HG03064 (cell line): Measurements from ENCODE around the gene ATP1B2.
"Not testable (repeated sequence)": the region's sequence is repeated elsewhere in the genome, so short reads cannot be mapped to it uniquely, and the experiment has no call there.

Source experiments
- ATAC-seq: cut with Tn5 transposase; IDR thresholded peaks from one replicate; pipeline ENCODE4 v1.9.1; 2021; ENCODE audit warnings: low read depth; ENCODE audit not compliant: unreplicated experiment

ATP1B2 gene

DNA sequence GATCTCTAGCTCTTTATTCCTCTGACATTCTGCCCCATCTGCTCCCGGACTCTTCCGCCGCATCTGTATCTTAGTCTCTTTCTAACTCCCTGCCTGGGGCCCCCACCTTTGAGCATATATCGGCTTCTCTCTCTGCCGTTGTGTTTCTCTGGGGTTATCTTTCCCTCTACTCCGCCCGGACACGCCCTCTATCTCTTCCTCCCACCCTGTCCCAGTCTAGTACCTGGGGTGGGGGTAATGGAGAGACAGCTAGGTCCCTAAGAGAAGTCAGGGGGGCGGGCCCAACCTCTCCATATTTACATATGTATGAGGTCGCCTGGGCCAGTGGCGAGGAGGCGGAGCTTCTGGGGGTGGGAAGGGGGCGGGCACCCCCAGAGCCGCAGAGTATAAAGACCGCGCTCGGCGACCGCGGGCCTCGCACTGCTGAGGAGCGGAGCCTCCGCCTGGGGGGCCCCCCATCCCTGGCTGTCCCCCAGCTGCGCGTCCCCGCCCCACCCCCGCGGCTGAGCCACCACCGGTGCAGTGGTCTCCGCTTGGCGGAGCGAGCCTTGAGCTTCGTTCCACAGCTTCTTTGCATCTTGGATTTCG is at the start of gene ATP1B2:
Gene ATP1B2, plus strand, starts transcription at position 418 of the 588 bp plus-strand sequence. CDS start 593 bp downstream, outside the sequence.
- ATAC-seq = no peak

DNA sequence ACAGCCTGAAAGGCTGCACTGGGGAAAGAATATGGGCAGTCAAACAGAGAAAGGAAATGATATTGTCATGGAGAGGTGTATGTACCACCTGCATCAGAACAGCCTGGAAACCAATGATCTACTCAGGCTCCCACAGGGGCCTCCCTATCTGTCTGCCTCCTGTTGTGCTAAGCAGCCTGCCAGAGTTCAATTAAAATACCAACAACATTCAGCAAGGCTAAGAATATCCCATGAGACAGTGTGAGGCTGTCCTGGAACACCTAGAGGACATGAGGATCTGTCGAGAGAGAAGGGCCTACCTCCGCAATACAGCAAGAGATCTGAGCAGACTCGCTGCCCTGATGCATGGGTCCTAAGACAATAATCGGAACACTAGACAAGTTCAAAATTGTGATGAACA is 44.4 kb upstream of the ATP1B2 start:
- ATAC-seq = no peak

DNA sequence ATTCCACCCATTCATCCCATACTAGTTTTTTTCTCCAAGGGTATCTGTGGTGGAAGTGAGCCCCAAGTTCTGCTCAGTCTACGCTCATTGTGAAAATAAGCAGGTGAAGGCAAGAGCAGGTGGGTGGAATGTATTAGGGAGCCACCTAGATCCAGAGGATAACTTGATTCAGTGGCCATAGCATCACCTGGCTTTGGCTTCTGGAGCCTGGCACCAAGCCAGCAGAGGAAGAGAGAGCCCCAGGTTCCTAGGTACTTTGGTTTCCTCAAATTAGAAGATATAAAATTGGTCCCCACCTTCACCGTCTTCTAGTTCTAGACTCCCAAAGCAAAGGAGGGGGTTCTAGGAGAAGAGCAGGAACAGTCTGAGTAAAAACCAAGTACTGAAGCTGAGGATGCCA is 40.1 kb upstream of the ATP1B2 start:
- no peak for ATAC-seq

DNA sequence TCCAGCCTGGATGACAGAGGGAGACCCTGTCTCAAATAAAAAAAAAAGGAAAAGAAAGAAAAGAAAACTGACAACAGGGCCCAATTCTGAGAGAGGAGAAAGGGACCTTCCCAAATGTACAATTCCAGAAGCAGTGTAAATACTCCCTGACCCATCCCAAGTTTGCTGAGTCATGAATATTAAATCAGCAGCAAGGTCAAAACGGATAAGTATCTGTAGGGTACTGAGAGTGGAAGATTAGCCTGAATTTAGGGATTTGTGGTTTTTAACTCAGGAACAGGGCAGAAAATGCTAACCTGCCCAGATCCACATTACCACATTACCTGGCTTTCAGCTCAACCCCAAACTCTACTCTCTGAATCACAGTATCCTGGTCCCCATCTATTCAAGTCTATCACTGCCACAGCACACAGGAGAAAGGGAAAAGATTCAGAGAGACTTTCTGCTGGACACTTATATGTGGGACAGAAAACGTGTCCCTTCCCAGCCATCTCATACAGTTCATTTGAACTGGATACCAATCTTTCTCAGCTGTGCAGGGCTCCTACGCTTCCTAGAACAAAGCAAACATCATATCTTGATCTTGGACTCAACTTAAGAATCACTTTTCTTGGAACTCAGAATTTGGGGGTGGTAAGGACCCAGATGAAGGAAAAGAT is 39.0 kb upstream of the ATP1B2 start:
- no peak for ATAC-seq

DNA sequence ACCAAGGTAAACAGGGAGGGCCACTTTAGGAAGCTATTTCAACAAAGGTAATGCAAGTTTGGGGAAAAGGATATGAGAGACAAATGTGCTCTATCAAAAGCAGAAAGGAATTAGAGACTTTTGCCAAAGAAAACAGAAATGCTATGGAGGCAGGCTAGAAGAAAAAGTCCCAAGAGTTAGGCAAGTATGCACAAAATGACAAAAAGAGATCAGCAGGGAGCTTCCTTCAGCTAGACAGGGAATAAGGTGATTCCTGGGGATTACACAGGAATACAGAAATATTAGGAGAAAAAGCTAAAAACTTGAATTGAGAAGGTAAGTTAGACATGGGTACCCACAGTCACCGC is 38.5 kb upstream of the ATP1B2 start:
- ATAC-seq = no peak

GRCh38 chr17:7613769-7614424 is 36.8 kb upstream of the ATP1B2 start:
- ATAC-seq = no peak

DNA sequence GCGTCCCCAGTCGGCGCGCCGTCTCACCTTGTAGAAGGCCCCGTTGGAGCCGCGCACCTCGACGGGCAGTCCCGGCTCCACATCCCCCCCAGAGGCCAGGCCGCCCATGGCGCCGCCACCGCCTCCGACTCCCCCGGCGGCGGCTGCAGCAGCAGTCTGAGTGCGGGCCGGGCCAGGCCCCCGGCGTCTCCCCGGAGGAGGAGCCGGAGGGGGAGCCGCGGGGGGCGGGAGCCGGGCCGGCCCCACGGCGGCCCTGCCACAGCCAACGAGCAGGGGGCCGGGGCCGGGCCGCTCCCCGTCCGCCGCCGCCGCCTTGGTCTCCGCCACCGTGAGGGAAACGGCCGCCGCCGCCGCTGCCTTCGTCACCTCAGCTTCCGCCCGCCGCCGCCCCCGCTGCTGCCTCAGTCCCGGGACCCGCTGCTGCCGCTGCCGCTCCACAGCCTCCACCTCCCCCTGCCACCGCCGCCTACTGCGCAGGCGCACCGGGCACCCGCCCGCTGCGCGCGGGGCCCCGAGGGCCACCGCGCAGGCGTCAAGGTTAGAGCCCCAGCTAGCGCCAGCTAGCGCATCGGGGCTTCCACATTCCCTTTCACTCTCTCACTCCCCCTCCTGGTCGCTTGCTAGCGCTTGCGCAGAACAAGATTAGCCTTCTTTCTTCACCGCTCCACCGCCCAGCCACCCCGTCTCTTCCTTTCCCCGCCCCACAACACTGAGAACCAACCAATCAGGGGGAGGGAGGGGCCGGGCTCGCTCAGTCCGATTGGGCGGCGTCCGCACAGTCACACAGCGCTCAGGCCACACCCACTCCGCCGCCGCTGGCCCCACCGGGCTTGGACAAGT is 36.1 kb upstream of the ATP1B2 start, which contains the start of gene FXR2:
Gene FXR2, minus strand, starts transcription at position 473 of the 840 bp plus-strand sequence. Its CDS starts 365 bp downstream, at position 108.
- ATAC-seq = peak; percentile 79

DNA sequence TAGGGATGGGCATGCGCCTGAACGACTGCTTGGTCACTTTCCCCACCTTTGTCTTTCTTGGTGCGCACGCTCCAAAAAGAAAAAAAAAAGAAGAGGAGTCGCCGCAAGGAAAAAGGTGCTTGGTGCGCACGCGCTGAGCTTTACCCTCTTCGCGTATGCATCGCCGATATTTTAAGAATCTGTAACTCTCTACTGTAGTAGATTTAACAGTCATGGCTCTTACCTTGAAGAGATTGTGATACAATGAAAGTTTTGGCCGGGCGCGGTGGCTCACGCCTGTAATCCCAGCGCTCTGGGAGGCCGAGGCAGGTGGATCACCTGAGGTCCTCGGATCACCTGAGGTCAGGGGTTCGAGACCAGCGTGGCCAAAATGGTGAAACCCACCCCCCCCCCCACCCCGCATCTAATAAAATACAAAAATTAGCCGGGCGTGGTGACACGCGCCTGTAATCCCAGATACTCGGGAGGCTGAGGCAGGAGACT is 35.4 kb upstream of the ATP1B2 start:
- ATAC-seq = no peak

- ATAC-seq = no peak
Observed at GRCh38 chr17:7618608-7619007, 32.1 kb upstream of the ATP1B2 start.

- no peak for ATAC-seq
Observed at GRCh38 chr17:7620835-7621234, 29.9 kb upstream of the ATP1B2 start.

DNA sequence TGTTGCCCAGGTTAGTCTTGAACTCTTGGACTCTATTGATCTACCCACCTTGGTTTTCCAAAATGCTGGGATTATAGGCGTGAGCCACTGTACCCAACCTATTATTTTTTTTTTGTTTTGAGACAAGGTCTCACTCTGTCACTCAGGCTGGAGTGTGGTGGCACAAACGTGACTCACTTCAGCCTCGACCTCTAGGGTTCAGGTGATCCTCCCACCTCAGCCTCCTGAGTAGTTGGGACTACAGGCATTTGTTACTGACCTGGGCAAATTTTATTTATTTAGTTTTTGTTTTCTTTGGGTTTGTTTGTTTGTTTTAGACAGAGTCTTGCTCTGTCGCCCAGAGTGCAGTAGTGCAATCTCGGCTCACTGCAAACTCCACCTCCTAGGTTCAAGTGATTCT is 27.1 kb upstream of the ATP1B2 start:
- no peak for ATAC-seq

DNA sequence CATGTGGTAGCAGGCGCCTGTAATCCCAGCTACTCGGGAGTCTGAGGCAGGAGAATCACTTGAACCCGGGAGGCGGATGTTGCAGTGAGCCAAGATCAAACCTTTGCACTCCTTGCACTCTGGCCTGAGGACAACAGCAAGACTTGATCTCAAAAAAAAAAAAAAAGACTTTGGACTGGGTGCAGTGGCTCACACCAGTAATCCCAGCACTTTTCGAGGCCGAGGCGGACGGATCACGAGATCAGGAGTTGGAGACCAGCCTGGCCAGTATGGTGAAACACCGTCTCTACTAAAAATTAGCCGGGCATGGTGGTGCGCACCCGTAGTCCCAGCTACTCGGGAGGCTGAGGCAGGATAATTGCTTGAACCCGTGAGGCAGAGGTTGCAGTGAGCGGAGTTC is 25.0 kb upstream of the ATP1B2 start:
- ATAC-seq = not testable (repeated sequence)

- no peak for ATAC-seq
Observed at GRCh38 chr17:7626307-7626706, 24.4 kb upstream of the ATP1B2 start.

- no peak for ATAC-seq
Observed at GRCh38 chr17:7626956-7627249, 23.8 kb upstream of the ATP1B2 start.

DNA sequence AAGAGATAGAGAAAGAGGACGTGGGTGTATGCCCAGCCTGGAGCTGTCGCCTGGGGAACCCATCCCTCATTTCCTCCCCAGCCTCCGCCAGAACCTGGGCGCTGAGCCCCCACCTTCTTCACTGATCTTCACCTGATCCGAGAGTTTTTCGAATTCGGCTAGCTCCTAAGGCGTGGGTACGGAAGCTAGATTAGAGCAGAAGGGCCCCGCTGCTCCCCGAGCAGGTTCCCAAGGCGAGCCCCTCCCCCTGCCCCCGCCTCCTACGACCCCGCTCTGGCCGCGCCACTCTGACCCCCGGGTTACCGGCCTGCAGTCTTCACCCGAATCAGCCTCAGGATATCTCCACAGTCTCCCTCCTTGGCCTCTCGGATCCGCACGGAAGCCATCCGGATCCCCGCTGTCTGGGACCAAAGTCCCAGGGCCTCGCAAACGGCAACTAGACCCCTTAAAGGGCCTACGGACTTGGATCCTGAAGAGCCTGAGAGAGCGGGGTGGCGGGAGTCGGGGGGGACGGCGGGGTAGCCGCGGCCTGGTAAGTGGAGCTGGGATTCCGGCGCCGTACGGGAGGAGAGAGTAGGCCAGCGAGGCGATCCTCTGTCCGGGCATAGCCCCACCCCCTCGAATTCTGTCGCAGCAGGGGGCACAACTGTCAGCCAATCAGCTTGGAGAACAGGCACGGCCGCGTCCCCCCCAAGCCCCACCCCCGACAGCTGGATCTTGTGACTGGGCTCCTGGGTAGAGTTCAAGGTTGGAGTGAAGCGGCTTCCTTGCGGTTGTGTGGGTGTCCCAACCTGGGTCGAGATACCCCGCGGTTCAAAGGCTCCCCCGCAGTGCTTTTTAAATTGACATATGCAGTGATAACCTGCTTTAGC is 23.2 kb upstream of the ATP1B2 start, which contains the start of gene SAT2:
Gene SAT2, minus strand, starts transcription at position 572 of the 872 bp plus-strand sequence. Its CDS starts 186 bp downstream, at position 386.
- ATAC-seq = peak; percentile 66

DNA sequence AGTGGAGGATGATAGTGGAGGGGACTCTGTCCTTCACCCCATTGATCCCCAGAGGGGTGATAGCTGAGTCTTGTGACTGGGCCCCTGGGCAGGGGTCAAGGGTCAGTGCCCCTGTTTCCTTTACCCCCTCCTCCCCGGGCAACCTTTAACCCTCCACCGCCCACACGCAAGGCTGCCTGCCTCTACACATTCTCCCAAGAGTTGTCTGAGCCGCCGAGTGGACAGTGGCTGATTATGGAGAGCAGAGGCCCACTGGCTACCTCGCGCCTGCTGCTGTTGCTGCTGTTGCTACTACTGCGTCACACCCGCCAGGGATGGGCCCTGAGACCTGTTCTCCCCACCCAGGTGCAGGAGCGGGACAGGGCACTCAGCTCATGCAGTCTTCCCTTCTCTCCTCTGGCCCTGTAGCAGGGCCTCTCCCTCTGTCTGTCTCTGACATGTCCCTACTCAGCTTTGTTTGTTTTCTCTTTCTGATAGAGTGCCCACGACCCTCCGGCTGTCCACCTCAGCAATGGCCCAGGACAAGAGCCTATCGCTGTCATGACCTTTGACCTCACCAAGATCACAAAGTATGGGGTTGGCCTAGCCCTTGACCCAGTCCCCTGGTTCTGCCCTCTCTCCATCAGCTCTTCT is 20.7 kb upstream of the ATP1B2 start, which contains the start of gene SHBG:
Gene SHBG, plus strand, starts transcription at position 197 of the 633 bp plus-strand sequence. Its CDS starts 38 bp downstream, at position 235.
- ATAC-seq = no peak

- no peak for ATAC-seq
Observed at GRCh38 chr17:7631398-7632380, 19.0 kb upstream of the ATP1B2 start.

DNA sequence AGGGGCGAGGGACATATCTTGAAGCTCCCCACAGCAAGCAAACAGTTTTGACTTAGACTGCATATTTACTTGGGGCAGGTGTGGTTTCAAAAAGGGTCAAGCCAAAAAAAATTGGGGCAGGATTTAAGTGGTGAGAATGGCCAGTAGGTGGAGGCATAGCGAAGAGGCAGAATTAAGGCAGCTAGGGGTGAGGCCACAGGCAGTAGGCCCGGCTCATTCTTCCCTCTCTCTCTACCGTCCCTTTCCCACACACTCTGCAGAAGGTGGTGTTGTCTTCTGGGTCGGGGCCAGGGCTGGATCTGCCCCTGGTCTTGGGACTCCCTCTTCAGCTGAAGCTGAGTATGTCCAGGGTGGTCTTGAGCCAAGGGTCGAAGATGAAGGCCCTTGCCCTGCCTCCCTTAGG is 18.2 kb upstream of the ATP1B2 start:
- ATAC-seq = no peak
